Endothelial cell of hepatic sinusoid (primary cell): ENCODE results near the gene DUSP16.
"Not testable (repeated sequence)": the region's sequence is repeated elsewhere in the genome, so short reads cannot be mapped to it uniquely, and the experiment has no call there.

Experiments used
- in situ Hi-C: cut with HindIII; loops from 2 replicates; pipeline ENCODE4 v1.10.0; 2017; ENCODE audit warnings: low sequenced_read_pairs

Gene DUSP16

GRCh38 chr12:12502130-12502814 is 60.4 kb downstream of the DUSP16 start:
- in situ Hi-C loops, result not testable (repeated sequence)

GRCh38 chr12:12501121-12501520 is 61.5 kb downstream of the DUSP16 start:
- in situ Hi-C loops, result no loop called here

GRCh38 chr12:12499909-12500604 is 62.6 kb downstream of the DUSP16 start:
- in situ Hi-C loops, result loop anchor here (5.0 kb wide), 1 partner anchor 103 kb away; no protein-coding TSS in a partner anchor

GRCh38 chr12:12498210-12498609 is 64.5 kb downstream of the DUSP16 start:
- in situ Hi-C loops, result loop anchor here (5.0 kb wide), 1 partner anchor 101 kb away; no protein-coding TSS in a partner anchor

- in situ Hi-C loops, result loop anchor here (5.0 kb wide), 1 partner anchor 98 kb away; no protein-coding TSS in a partner anchor
Observed at GRCh38 chr12:12495536-12495935, 67.1 kb downstream of the DUSP16 start.

- in situ Hi-C loops, result no loop called here
Observed at GRCh38 chr12:12492547-12492946, 70.1 kb downstream of the DUSP16 start.

- in situ Hi-C loops, result no loop called here
Observed at GRCh38 chr12:12491606-12492005, 71.1 kb downstream of the DUSP16 start.

- in situ Hi-C loops, result no loop called here
Observed at GRCh38 chr12:12488823-12489550, 73.7 kb downstream of the DUSP16 start.

GRCh38 chr12:12488296-12488695 is 74.4 kb downstream of the DUSP16 start:
- in situ Hi-C loops, result no loop called here

- in situ Hi-C loops, result no loop called here
Observed at GRCh38 chr12:12487490-12487889, 75.2 kb downstream of the DUSP16 start.

- in situ Hi-C loops, result no loop called here
Observed at GRCh38 chr12:12486661-12487240, 75.9 kb downstream of the DUSP16 start.

GRCh38 chr12:12483438-12483837 is 79.2 kb downstream of the DUSP16 start:
- in situ Hi-C loops, result no loop called here

GRCh38 chr12:12482959-12483358 is 79.7 kb downstream of the DUSP16 start:
- in situ Hi-C loops, result no loop called here

- in situ Hi-C loops, result no loop called here
Observed at GRCh38 chr12:12482150-12482761, 80.4 kb downstream of the DUSP16 start.

GRCh38 chr12:12481631-12482030 is 81.0 kb downstream of the DUSP16 start:
- in situ Hi-C loops, result no loop called here

- in situ Hi-C loops, result no loop called here
Observed at GRCh38 chr12:12480074-12480473, 82.6 kb downstream of the DUSP16 start.

GRCh38 chr12:12477532-12477890 is 85.2 kb downstream of the DUSP16 start:
- in situ Hi-C loops, result no loop called here

- in situ Hi-C loops, result no loop called here
Observed at GRCh38 chr12:12476857-12477531, 85.7 kb downstream of the DUSP16 start.

GRCh38 chr12:12474931-12475795 is 87.5 kb downstream of the DUSP16 start:
- in situ Hi-C loops, result no loop called here
